SK-N-MC (cell line): ENCODE measurements around the gene B3GALNT2.

ENCODE experiments used
- DNase-seq: peaks from one replicate; pipeline ENCODE4 v3.0.0-alpha.2; 2011; ENCODE audit warnings: low read depth, low spot score
- H3K27ac ChIP-seq: fragments of 200-600 bp; sonication (generic); 2 replicates; pipeline ENCODE4 v1.5.1; 2016; ENCODE audit warnings: mixed run types
- H3K36me3 ChIP-seq: fragments of 200-600 bp; sonication (generic); 2 replicates; pipeline ENCODE4 v1.6.1; 2017; ENCODE audit warnings: antibody characterized with exemption, low read length, mixed read lengths; ENCODE audit not compliant: insufficient read depth
- H3K4me3 ChIP-seq: fragments of 200-600 bp; sonication (generic); 2 replicates; pipeline ENCODE4 v1.5.1; 2016
- H3K9ac ChIP-seq: fragments of 200-600 bp; sonication (generic); 2 replicates; pipeline ENCODE4 v1.8.0; 2017; ENCODE audit warnings: mixed run types, mixed read lengths; ENCODE audit not compliant: insufficient read length
- H3K9me3 ChIP-seq: fragments of 200-600 bp; sonication (generic); 2 replicates; pipeline ENCODE4 v1.6.1; 2017; ENCODE audit warnings: low read depth, mild to moderate bottlenecking, antibody characterized with exemption, low read length, moderate library complexity, mixed read lengths
- EZH2 ChIP-seq: fragments of 200-600 bp; sonication (generic); IDR thresholded peaks from one replicate; pipeline ENCODE4 v1.6.1; 2017; ENCODE audit warnings: antibody characterized with exemption
- FOXP2 ChIP-seq: optimal IDR thresholded peaks from 2 replicates; pipeline ENCODE3; 2011; ENCODE audit warnings: mild to moderate bottlenecking, moderate library complexity; ENCODE audit not compliant: insufficient read depth; ENCODE audit errors: extremely low read length, control extremely low read depth
- POLR2AphosphoS5 ChIP-seq: IDR thresholded peaks from 2 replicates; pipeline ENCODE4 v1.6.1; 2012; ENCODE audit warnings: mild to moderate bottlenecking, low read depth, low read length, borderline replicate concordance

Gene B3GALNT2

DNA sequence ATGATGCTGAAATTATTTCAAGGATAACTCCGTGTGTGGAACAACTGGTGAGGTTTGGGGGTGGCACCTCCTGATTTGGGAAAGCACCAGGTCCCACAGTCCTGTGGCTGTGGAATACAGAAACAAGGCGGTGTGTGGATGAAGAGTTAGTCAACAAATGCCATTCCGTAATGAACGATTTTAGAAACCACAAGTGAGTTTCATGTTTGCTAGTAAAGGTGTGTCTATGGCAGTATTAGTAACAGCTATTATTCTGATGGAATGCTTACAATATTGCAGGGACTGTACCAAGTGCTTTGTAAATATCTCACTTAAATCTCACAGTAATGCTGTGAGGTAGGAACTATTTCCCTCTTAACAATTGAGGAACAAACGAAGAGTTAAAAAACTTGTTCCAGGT, 53.8 kb downstream of the B3GALNT2 start:
- TF ChIP-seq FOXP2 (no peak), POLR2AphosphoS5 (no peak), EZH2 (no peak)
- DNase-seq, result no peak
- H3K9me3 ChIP-seq, result no peaks in the 10 kb centered on the region
- peaks cover 55% of the 10 kb centered on the region for H3K36me3 ChIP-seq
- no peak overlapping the region for H3K9ac ChIP-seq
- H3K27ac ChIP-seq, result no peak overlapping the region
- H3K4me3 ChIP-seq, result no peak overlapping the region

DNA sequence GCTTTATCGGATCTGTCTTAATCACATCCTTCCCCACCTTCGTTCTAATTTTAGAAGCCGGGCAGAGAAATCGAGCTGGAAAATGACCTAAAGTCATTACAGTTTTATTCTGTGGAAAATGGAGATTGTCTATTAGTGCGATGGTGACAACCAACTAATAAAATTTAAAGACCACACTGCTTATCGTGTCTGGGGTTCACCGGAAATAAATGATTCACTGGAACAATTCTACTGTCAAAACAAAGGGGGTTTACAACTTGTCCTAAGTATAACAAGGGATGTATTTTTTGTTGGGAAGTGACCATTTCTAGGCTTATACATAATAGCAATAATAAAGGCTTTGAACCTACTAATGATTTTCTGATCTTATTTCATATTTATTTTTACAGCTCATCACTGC, 55.6 kb downstream of the B3GALNT2 start:
- no peak overlapping the region for H3K9ac ChIP-seq
- H3K4me3 ChIP-seq, result no peak overlapping the region
- no peak for TF ChIP-seq FOXP2
- TF ChIP-seq POLR2AphosphoS5, result no peak
- no peak for TF ChIP-seq EZH2
- H3K27ac ChIP-seq, result no peak overlapping the region
- DNase-seq, result no peak
- no peaks in the 10 kb centered on the region for H3K9me3 ChIP-seq
- H3K36me3 ChIP-seq, result peaks cover 73% of the 10 kb centered on the region

DNA sequence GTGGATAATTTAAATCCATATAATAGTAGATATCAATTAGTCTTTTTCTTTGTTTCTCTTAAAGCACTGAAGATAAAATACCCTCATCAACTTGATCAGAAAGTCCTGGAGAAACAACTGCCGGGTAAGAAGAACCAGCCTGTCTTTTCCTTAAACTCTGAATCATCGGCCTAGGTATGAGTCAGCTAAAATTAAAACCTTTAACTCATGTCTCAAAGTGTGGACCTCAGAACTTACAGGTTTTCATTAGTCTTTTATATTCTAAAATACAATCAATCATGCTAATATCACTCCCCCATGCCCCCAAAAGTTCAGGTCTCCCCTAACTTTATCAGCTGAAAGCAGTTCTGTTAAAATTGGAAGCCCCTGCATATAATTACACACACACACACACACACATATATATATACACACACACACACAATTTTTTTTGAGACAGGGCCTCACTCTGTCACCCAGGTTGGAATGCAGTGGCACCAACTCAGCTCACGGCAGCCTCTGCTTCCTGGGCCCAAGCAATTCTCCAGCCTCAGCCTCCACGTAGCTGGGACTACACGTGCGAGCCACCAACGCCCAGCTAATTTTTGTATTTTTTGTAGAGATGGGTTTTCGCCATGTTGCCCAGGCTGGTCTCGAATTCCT, 61.3 kb downstream of the B3GALNT2 start:
- no peak for TF ChIP-seq EZH2
- no peak for TF ChIP-seq POLR2AphosphoS5
- TF ChIP-seq FOXP2, result no peak
- Histone ChIP-seq H3K4me3 (no peak overlapping the region), H3K9me3 (no peaks in the 10 kb centered on the region), H3K9ac (no peak overlapping the region), H3K27ac (peak overlapping the region; percentile 16; the same call in 1 of the 2 replicates), H3K36me3 (peaks cover 62% of the 10 kb centered on the region)
- DNase-seq, result no peak

- no peak for TF ChIP-seq EZH2
- TF ChIP-seq POLR2AphosphoS5, result no peak
- no peak for TF ChIP-seq FOXP2
- Histone ChIP-seq H3K9me3 (no peaks in the 10 kb centered on the region), H3K4me3 (no peak overlapping the region), H3K36me3 (peaks cover 66% of the 10 kb centered on the region), H3K27ac (peak overlapping the region; percentile 42; the same call in 1 of the 2 replicates), H3K9ac (no peak overlapping the region)
- no peak for DNase-seq
Observed at GRCh38 chr1:235441159-235441685, 63.0 kb downstream of the B3GALNT2 start.

GRCh38 chr1:235434001-235434400, 70.3 kb downstream of the B3GALNT2 start:
- no peak for DNase-seq
- TF ChIP-seq FOXP2 (no peak), EZH2 (no peak), POLR2AphosphoS5 (no peak)
- Histone ChIP-seq H3K9me3 (no peaks in the 10 kb centered on the region), H3K27ac (no peak overlapping the region), H3K9ac (no peak overlapping the region), H3K36me3 (peaks cover 28% of the 10 kb centered on the region), H3K4me3 (no peak overlapping the region)

DNA sequence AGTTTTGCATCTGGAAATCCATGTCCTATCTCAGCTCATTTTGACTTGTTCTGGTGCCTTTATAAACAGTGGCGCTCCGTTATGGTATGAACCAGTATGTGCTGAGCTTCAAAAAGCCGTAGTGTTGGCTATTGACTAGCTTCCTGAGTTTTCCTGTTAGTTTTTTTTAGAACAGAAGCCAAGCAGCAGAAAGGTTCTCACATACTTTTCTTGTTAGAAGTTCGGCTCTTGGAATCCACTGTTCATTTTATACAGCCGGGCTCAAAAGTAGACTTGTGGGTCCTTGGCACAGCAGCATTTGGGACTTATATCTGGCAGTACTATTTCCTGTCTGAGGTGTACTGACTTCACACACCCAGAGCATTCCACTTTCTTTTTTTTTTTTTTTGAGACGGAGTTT, 73.3 kb downstream of the B3GALNT2 start:
- TF ChIP-seq EZH2 (no peak), POLR2AphosphoS5 (no peak), FOXP2 (no peak)
- Histone ChIP-seq H3K4me3 (no peak overlapping the region), H3K9ac (no peak overlapping the region), H3K36me3 (peaks cover 7% of the 10 kb centered on the region), H3K27ac (0 out of 2 replicates have a peak overlapping the region, but pooled peaks have one; percentile 16), H3K9me3 (no peaks in the 10 kb centered on the region)
- no peak for DNase-seq

DNA sequence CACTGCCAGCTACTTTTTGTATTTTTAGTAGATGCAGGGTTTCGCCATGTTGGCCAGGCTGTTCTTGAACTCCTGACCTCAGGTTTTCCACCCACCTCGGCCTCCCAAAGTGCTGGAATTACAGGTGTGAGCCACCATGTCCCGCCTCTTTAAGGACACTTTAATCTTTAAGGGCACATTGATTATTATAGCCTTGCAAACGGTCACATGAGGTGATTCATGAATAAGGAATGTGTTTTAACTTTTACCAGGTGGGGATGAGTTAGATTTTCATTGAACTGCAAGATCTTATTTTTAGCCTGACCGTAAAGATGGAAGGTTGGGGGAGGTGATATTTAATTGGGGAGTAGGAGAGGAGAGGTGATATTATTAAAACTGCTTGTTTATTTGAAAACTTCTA, 75.1 kb downstream of the B3GALNT2 start:
- H3K4me3 ChIP-seq, result no peak overlapping the region
- TF ChIP-seq EZH2 (no peak), POLR2AphosphoS5 (no peak), FOXP2 (no peak)

GRCh38 chr1:235427447-235427846, 76.8 kb downstream of the B3GALNT2 start:
- Histone ChIP-seq H3K4me3 (no peak overlapping the region), H3K36me3 (no peaks in the 10 kb centered on the region), H3K9me3 (no peaks in the 10 kb centered on the region), H3K9ac (no peak overlapping the region), H3K27ac (no peak overlapping the region)
- no peak for TF ChIP-seq POLR2AphosphoS5
- TF ChIP-seq EZH2, result no peak
- no peak for TF ChIP-seq FOXP2
- no peak for DNase-seq

More for the DNA sequence above, 75.1 kb downstream of the B3GALNT2 start:
- Histone ChIP-seq H3K27ac (no peak overlapping the region), H3K9me3 (no peaks in the 10 kb centered on the region), H3K9ac (no peak overlapping the region), H3K36me3 (no peaks in the 10 kb centered on the region; the same call in 1 of the 2 replicates)
- no peak for DNase-seq

GRCh38 chr1:235426680-235427079, 77.6 kb downstream of the B3GALNT2 start:
- Histone ChIP-seq H3K9ac (no peak overlapping the region), H3K9me3 (no peaks in the 10 kb centered on the region), H3K27ac (no peak overlapping the region), H3K36me3 (no peaks in the 10 kb centered on the region), H3K4me3 (no peak overlapping the region)
- TF ChIP-seq POLR2AphosphoS5 (no peak), EZH2 (no peak), FOXP2 (no peak)
- DNase-seq, result no peak
